GM12878 (cell line): ENCODE results near the gene LRRC55.

Experiments used
- CEBPB ChIP-seq, 2 experiments: fragments of 150-350 bp in 1 of 2; IDR thresholded peaks; 2 replicates each; pipeline ENCODE4 v1.6.1; 2012 to 2014; ENCODE audit warnings: low read depth in 2 of 2, low read length in 2 of 2, borderline replicate concordance in 1 of 2, inconsistent platforms in 1 of 2
- ESRRA ChIP-seq: IDR thresholded peaks from 2 replicates; pipeline ENCODE4 v1.6.1; 2012; ENCODE audit warnings: mild to moderate bottlenecking, low read length, improper control_type of control experiment
- LARP7 ChIP-seq: fragments of 450-650 bp; IDR thresholded peaks from 2 replicates; pipeline ENCODE4 v1.6.1; 2017; ENCODE audit warnings: mild to moderate bottlenecking
- NBN ChIP-seq: fragments of 450-650 bp; IDR thresholded peaks from 2 replicates; pipeline ENCODE4 v1.6.1; 2016
- NFIC ChIP-seq: IDR thresholded peaks from 2 replicates; pipeline ENCODE4 v1.6.1; 2012; ENCODE audit warnings: low read depth, mild to moderate bottlenecking, inconsistent platforms, low read length, moderate library complexity
- NFYA ChIP-seq: IDR thresholded peaks from 2 replicates; pipeline ENCODE4 v1.6.1; 2011; ENCODE audit warnings: low read depth, mild to moderate bottlenecking, low read length, improper control_type of control experiment, borderline replicate concordance
- RBBP5 ChIP-seq: fragments of 200-600 bp; sonication (generic); conservative IDR thresholded peaks from 2 replicates; pipeline ENCODE4 v1.6.1; 2016
- SREBF1 ChIP-seq: IDR thresholded peaks from 2 replicates; pipeline ENCODE4 v1.6.1; 2012; ENCODE audit warnings: mild to moderate bottlenecking, low read length
- TARDBP ChIP-seq: IDR thresholded peaks from 2 replicates; pipeline ENCODE4 v1.6.1; 2016; ENCODE audit warnings: borderline replicate concordance
- ZBTB33 ChIP-seq: fragments of 450-650 bp; IDR thresholded peaks from 2 replicates; pipeline ENCODE4 v1.6.1; 2017; ENCODE audit warnings: mild to moderate bottlenecking
- ZBTB4 ChIP-seq: fragments of 450-650 bp; formaldehyde crosslinking; IDR thresholded peaks from 2 replicates; pipeline ENCODE4 v1.4.0; 2022; ENCODE audit warnings: mild to moderate bottlenecking, moderate library complexity
- TF ChIP-seq, protein P1 (sequence below): IDR thresholded peaks from 2 replicates; pipeline ENCODE4 v1.6.1; 2012; ENCODE audit warnings: low read depth, low read length, improper control_type of control experiment

DNA sequence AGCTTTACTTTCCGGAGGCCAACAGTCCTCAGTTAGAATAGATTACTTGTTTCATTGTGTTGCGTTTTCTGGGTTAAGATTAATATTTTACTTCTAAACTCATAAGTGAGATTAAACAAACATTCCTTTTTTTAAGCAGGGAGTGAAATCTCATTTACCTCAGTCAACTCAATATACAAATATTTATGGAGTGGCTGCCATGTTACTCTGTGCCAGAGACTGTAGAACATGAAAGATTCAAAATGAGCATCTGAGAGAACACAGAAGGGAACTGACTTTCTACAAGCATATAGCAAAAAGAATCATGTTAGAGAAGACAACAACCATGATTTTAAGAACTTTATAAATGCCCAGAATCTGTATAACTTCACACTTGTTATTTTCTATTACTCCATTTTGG, 3.4 kb upstream of the LRRC55 start:
- TF ChIP-seq NFYA = no peak
- no peak for TF ChIP-seq NBN
- TF ChIP-seq ESRRA = no peak
- TF ChIP-seq LARP7 = no peak
- no peak for TF ChIP-seq CEBPB (IDR thresholded peaks at IDR 0.05; ENCODE audit: borderline replicate concordance in 1 of 2, low read depth in 2 of 2, low read length in 2 of 2)
- no peak for TF ChIP-seq ZBTB33
- TF ChIP-seq ZBTB4 (CRISPR knock-in tag) = no peak
- no peak for TF ChIP-seq NFIC
- no peak for TF ChIP-seq SREBF1
- no peak for TF ChIP-seq TARDBP
- TF ChIP-seq, protein P1, sequence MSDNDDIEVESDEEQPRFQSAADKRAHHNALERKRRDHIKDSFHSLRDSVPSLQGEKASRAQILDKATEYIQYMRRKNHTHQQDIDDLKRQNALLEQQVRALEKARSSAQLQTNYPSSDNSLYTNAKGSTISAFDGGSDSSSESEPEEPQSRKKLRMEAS = no peak
- no peak for TF ChIP-seq RBBP5
